Adrenal gland (tissue), 12 donors: ENCODE measurements around the gene CSNK2A2. TPM values are rescaled to one million over a fixed set of nuclear protein-coding genes. Genes with fewer than 3 reads are reported as not detected.
A peak's percentile ranks its signal among the peaks of the same experiment; 100 is the strongest.

Experiments
- DNase-seq, 7 donors: peaks; one replicate each; pipeline ENCODE4 v3.0.0-alpha.2; 2019 to 2020
- H3K27ac ChIP-seq, 5 donors: fragments of 200-600 bp; sonication (generic) in 4 of 5; 1 replicate in 3 of 5; 2 replicates in 2 of 5; pipeline versions ENCODE4 v1.5.1 to v1.8.0; 2016 to 2020; ENCODE audit warnings: mild to moderate bottlenecking in 1 of 5
- H3K27me3 ChIP-seq: fragments of 200-600 bp; 2 replicates; pipeline ENCODE4 v1.8.0; 2021
- H3K36me3 ChIP-seq, 2 donors: fragments of 200-600 bp; replicated peaks in 1 of 2; 1 replicate in 1 of 2; 2 replicates in 1 of 2; pipeline versions ENCODE4 v1.5.1 to v1.8.0; 2018 to 2022
- H3K4me1 ChIP-seq, 2 donors: fragments of 200-600 bp; replicated peaks in 1 of 2; 1 replicate in 1 of 2; 2 replicates in 1 of 2; pipeline versions ENCODE4 v1.5.1 to v1.8.0; 2018 to 2021
- H3K4me3 ChIP-seq, 4 donors: fragments of 200-600 bp; sonication (generic) in 3 of 4; one replicate each; pipeline ENCODE4 v1.5.1; 2016 to 2018
- H3K9me3 ChIP-seq, 3 donors: fragments of 200-600 bp; sonication (generic) in 1 of 3; replicated peaks in 1 of 3; 1 replicate in 2 of 3; 2 replicates in 1 of 3; pipeline versions ENCODE4 v1.5.1 to v1.8.0; 2016 to 2021
- CTCF ChIP-seq, 6 experiments: fragments of 450-650 bp in 4 of 6; fragments of 200-600 bp in 2 of 6; sonication (generic) in 1 of 6; IDR thresholded peaks; 1 replicate in 5 of 6; 2 replicates in 1 of 6; pipeline versions ENCODE4 v1.5.1 to v1.8.0; 2016 to 2021; ENCODE audit warnings: antibody characterized with exemption in 6 of 6, mild to moderate bottlenecking in 2 of 6, moderate library complexity in 1 of 6
- POLR2A ChIP-seq, 2 donors: fragments of 450-650 bp; IDR thresholded peaks; one replicate each; pipeline ENCODE4 v1.6.1; 2017; ENCODE audit warnings: antibody characterized with exemption in 2 of 2, mild to moderate bottlenecking in 2 of 2, moderate library complexity in 1 of 2
- WGBS, 4 donors: extraction: QIAGEN DNeasy Blood & Tissue Kit in 2 of 4; methylation state at CpG; one replicate each; pipeline versions ENCODE4 v1.1.5 to v1.1.7; 2013 to 2017; 5-methylcytosine and 5-hydroxymethylcytosine counted together
- intact Hi-C, 2 donors: fragments of 100-400 bp; cut with DNase I; formaldehyde crosslinking; loops; one replicate each; pipeline versions ENCODE4 v1.14.1 to v1.15.0; 2022 to 2023
- polyA plus RNA-seq, 3 donors: library from polyadenylated mRNA; stranded (reverse); fragments of 200-250 nt in 2 of 3; fragments of 350-450 nt in 1 of 3; fragmentation: Illumina TruSeq in 1 of 3; extraction: RNeasy Lipid Tissue Mini Kit (QIAGEN cat#74804) in 1 of 3; gene quantifications; one replicate each; pipeline ENCODE4 v1.2.3, GENCODE V29; 2013 to 2014
- total RNA-seq, 9 donors: library from RNA; depleted of rRNA in 4 of 9; stranded (reverse); fragments of >200 nt in 4 of 9; fragments of 120-200 nt in 1 of 9; fragmentation: NEBNext Ultra II Directional in 1 of 9; extraction: Animal tissue kit (Norgen Biotek cat#: 25700) in 1 of 9; gene quantifications; one replicate each; pipeline versions ENCODE4 v1.1.0 to v1.2.4, GENCODE V29; 2013 to 2023
- donor health status: healthy with polysubstance abuse.
- donor health status: Bipolar disorder and iron deficiency.
- donor health status: DM: yes; HTN: yes; CAD: no.
- donor health status: DM: no; HTN: no; CAD: no.
- donor health status: DM: no; HTN: no; CAD: no.
- donor health status: DM: yes; HTN: yes; CAD: no.

Gene CSNK2A2
- total and polyA plus RNA-seq, 12 donors, result 18.0 to 76.3 (median 37.7) TPM

- H3K27me3 ChIP-seq, result no peaks in the 10 kb centered on the region
- whole genome bisulfite sequencing, 4 donors, result 0 to 2% (median 1%) methylated on average over 10 to 13 of the region's 13 CpGs
- no peaks in the 10 kb centered on the region for H3K36me3 ChIP-seq
- intact Hi-C loops, result no loop called here
- DNase-seq, result peak; percentile 61 to 85 (median 71)
- no peak overlapping the region for H3K27ac ChIP-seq
- H3K4me3 ChIP-seq, result peak overlapping the region in 1 of 4 donors; percentile 55
- H3K9me3 ChIP-seq, result no peaks in the 10 kb centered on the region
- TF ChIP-seq POLR2A (IDR thresholded peaks at IDR 0.05) (no peak), CTCF (IDR thresholded peaks at IDR 0.05) (no peak)
- H3K4me1 ChIP-seq, result peaks cover 0 to 5% of the 10 kb centered on the region in 2 donors
These were observed 38.4 kb upstream of the CSNK2A2 start for GRCh38 chr16:58236231-58236690.

- Histone ChIP-seq H3K27ac (no peak overlapping the region), H3K9me3 (no peaks in the 10 kb centered on the region), H3K36me3 (no peaks in the 10 kb centered on the region), H3K4me1 (peaks cover 0 to 5% of the 10 kb centered on the region in 2 donors), H3K27me3 (no peaks in the 10 kb centered on the region), H3K4me3 (no peak overlapping the region)
- WGBS, 4 donors, result 40 to 45% (median 42%) methylated on average over 3 of the region's 3 CpGs
- DNase-seq, result no peak
- no peak for TF ChIP-seq POLR2A (IDR thresholded peaks at IDR 0.05)
- intact Hi-C loops, result no loop called here
These were observed 37.8 kb upstream of the CSNK2A2 start for GRCh38 chr16:58235663-58236062.

GRCh38 chr16:58234831-58235595 lies 37.1 kb upstream of the CSNK2A2 start:
- WGBS, 4 donors, result 59 to 70% (median 65%) methylated on average over 10 of the region's 10 CpGs
- no peak overlapping the region for H3K4me3 ChIP-seq
- H3K36me3 ChIP-seq, result no peaks in the 10 kb centered on the region
- intact Hi-C loops, result no loop called here
- H3K9me3 ChIP-seq, result no peaks in the 10 kb centered on the region
- peaks cover 0 to 5% of the 10 kb centered on the region in 2 donors for H3K4me1 ChIP-seq
- TF ChIP-seq POLR2A (IDR thresholded peaks at IDR 0.05) (no peak), CTCF (IDR thresholded peaks at IDR 0.05) (no peak)
- no peak overlapping the region for H3K27ac ChIP-seq
- DNase-seq, result no peak
- H3K27me3 ChIP-seq, result no peaks in the 10 kb centered on the region

- no peak for DNase-seq
- no peak overlapping the region for H3K27ac ChIP-seq
- 87 to 92% (median 88%) methylated on average over 8 of the region's 8 CpGs for WGBS, 4 donors
- H3K27me3 ChIP-seq, result no peaks in the 10 kb centered on the region
- H3K4me3 ChIP-seq, result no peak overlapping the region
- intact Hi-C loops, result no loop called here
- no peaks in the 10 kb centered on the region for H3K9me3 ChIP-seq
- no peaks in the 10 kb centered on the region for H3K36me3 ChIP-seq
- H3K4me1 ChIP-seq, result no peaks in the 10 kb centered on the region
- no peak for TF ChIP-seq CTCF (IDR thresholded peaks at IDR 0.05)
- no peak for TF ChIP-seq POLR2A (IDR thresholded peaks at IDR 0.05)
These were observed 32.4 kb upstream of the CSNK2A2 start for GRCh38 chr16:58230259-58230658.

GRCh38 chr16:58226790-58227189 lies 28.9 kb upstream of the CSNK2A2 start:
- H3K4me1 ChIP-seq, result no peaks in the 10 kb centered on the region
- no peaks in the 10 kb centered on the region for H3K36me3 ChIP-seq
- H3K27me3 ChIP-seq, result no peaks in the 10 kb centered on the region
- no peak overlapping the region for H3K4me3 ChIP-seq
- 91 to 96% (median 94%) methylated on average over 3 of the region's 3 CpGs for WGBS, 4 donors
- intact Hi-C loops, result no loop called here
- no peak overlapping the region for H3K27ac ChIP-seq
- TF ChIP-seq CTCF (IDR thresholded peaks at IDR 0.05) (no peak), POLR2A (IDR thresholded peaks at IDR 0.05) (no peak)
- DNase-seq, result no peak
- H3K9me3 ChIP-seq, result no peaks in the 10 kb centered on the region
